NCI-H446 treated with DMSO at 0.1 percent for 48 hours (cell line): ENCODE measurements around the gene AMFR.

Source experiments
- DNase-seq: peaks from one replicate; lab custom pipeline; 2025; lab: John Stamatoyannopoulos, UW

The AMFR gene

DNA sequence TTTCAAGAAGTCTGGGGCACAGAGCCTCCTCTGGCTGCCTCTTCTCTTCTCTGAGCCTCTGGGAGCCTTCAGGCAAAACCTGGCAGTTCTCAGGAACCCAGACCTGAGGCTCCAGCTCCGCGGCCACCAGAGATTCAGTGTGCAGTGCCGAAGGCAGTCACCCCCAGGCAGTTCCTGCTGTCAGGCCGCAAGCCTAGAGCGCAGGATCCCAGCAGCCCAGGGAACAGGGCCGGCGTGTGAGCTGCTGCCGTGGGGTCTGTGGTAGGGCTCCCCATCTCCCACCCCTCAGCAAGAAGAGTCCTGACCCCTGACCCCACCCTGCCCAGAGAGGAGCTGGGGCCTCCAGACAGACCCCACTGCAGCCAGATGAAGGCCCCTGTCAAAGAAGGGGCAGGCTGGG is 78.2 kb downstream of the AMFR start:
- no peak for DNase-seq

DNA sequence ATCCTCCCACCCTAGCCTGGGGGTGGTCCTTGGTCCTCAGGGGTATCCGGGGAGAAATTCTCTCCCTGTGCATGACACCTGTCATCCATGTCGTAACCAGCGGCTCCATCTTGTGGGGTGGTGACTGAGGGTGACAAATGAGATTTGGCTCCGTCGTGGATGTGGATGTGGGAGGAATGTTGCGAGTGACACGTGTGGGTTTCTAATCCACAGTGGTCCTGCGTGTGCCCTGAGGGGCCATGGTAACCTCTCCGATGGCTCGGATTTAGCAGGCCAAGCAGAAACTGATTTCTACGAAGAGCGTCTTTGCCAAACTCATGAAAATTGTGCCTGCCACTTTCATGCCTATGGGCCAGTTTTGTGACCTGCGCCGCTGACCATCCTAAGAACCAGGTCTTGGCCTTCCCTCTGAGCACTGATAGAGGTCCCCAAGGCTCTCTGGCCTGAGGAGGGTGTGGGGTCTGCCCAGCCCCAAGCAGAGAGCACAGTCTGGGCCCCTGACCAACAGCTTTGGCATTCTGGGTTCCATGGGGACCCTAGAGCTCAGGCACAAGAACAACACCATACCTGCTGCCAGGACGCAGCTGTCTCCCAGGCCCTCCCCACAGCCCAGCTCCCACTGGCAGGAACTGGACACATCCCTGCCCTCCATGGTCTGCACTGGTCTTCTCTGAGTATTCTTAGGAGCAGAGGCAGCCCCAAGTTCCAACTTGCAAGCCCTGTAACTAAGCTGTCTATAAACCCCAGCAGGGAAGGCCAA is 79.0 kb downstream of the AMFR start:
- no peak for DNase-seq

DNA sequence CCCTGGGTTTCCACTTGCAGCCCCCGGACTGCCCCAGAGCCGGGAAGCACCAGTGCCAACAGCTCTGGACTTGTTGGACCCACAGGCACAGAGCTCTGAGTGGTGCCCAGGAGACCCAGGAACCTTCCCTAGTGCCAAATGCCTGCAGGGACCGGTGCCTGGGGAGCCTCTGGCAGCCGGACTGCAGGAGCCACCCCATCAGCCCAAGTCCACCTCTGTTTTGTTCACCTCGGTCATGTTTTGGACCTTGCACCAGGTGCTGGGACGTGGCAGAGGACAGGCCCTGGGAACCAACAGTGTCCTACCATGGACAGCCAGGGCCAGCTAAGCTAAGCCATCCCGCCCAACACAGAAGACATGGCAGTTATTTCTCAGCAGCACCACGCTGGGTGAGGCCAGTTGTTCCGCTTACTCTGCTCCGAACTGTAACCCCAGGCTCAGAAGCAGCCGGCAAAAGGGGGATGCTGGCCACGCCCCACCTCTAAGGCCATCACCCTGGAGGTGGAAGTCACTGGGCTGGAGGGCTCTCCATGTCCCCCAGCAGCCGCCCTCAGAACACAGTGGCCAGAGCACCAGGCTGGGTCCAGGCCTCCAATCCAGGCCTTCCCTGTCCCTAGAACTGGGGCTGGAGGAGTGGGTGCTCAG is 79.8 kb downstream of the AMFR start:
- DNase-seq = no peak

DNA sequence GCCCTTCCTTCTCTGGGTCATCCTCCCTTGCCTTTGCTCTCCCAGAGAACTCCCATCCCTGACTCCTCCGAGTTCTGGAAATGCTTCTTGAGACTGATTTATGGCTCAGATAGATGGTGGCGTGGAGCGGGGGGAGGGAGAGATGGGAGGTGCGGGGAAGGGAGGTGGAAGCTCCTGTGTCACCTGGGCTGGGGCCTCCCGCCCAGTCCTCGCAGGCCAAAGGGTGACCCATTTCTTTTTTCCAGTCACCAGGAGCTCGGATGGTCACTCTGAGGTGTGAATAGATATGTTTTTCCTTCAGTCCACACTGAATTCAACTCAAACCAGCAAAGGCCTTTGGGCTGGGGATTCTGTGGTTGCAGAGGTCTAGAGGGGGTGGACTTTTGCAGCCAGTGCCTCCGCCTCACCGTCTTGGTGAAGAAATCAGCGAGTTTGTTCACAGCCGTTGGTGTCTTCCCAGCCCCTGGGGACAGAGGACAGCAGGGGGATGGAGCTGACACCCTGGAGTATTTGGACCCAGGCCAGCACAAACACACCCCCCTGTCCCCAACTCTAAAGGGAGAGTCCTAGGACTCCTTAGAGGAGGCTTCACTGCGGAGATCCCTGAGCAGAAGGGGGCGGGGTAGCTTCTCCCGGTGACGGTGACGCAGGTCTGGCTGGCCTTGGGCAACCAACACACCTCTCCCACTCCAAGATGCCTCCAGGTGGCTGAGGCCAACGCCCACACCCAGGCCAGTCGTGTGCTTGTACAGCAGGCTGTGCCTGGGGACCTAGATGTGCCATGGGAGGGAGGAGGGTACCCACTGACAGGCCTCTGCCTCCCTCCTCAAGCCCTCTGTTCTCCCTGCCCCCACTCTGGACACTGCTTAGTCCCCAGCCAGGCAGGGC is 80.6 kb downstream of the AMFR start:
- DNase-seq = no peak

DNA sequence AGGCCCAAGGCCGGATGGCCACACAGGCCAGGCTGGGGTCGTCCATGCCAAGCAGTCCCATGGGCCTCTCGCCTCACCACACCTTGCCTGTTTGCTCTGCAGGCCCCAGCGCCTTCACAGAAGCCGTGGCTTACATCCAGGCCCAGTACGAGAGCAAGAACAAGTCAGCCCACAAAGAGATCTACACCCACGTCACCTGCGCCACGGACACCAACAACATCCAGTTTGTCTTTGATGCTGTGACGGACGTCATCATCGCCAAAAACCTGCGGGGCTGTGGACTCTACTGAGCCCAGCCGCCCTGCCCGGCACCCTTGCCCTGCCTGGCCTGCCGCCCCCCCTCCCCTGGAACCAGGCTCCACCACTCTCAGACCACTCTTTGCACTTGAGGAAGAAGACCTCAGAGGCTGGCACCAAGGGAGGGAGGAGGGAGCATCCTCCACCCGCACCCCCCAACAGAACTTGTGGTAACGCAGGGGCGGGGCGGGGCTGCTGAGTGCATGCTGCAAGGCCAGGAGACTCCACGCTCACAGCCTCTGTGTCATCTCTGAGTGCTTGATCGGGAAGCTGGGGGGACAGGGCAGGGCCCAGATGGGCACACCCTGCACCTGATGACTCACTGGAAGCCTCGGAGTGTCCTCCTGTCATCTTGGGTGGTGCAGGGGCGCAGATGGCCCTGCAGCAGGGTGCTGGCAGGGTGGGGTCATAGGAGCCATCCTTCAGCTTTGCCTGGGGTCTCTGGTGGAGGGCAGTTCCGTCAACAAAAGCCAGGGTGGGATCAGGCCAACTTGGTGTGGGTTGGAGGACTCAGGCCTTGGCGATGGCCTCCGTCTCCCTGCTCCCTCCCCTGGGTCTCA is 81.5 kb downstream of the AMFR start:
- DNase-seq = no peak

DNA sequence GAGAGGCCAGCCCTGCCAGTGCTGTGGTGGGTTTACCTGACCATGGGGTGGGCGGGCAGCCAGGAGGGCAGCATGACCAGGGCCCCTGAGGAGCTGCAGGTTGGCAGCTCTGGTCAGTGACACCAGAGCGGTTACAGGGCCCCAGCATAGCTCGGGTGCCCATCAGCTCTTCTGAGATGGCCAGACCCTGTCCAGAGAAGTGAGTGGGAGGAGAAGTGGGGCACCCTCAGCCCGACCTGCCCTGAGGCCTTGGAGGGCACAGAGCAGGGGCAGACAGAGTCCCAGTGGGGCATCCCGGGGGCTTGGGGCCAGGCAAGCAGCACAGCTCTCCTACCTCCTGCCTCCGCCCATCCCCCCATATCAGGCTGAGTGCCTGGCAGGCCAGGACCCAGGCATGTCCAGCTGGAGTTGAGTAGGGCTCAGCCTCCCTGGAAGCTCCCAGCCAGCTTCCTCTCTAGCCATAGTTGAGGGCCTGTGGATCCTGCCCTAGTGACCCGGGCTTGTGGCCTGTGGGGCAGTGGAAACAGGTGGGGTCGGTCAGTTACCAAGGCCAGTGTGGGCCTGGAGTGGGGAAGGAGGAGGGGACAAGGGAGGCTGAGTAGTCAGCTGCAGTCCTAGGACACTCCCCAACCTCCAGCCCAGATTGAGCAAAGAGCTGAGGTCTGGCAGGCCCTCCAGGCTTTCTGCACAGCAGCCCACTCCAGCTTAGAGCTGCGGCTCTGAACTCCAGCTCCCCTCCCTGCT is 83.5 kb downstream of the AMFR start:
- no peak for DNase-seq

DNA sequence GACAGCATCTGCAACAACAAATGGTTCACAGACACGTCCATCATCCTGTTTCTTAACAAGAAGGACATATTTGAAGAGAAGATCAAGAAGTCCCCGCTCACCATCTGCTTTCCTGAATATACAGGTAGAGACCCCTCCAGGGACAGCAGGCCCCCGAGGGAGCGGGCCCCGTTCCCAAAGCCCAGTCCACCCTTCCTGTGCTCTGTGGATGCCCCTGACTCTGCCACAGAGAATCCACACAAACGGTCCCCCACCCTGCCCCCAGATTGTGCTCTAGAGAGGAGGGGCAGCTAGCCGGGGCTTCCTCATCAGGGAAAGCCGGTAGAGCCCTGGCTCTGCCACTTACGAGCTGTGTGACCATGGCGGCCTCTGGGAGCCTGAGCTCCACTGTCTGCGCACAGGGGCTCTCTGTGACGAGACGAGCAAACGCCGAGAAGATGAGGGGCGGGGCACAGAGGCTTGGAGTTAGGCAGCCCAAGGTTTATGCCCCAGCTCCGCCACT is 84.4 kb downstream of the AMFR start:
- DNase-seq = no peak

DNA sequence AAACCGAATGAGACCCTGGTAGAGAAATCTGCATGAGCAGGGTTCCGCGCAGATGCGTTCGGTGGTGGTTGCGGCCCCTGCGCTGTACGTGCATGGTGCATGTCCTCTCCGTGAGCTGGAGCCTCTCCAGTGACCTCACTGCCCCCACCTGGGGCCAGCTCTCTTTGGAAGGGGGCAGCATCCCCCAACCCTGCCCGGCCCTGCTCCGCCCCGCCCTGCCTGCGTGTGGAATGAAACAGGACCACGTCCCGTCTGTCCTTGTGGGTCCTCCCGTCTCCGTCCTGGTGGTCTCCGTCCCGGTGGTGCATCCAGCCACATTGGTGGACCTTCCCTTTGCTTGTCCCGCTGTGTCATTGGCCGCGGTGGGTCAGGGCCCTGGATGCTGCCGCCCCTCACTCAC is 84.9 kb downstream of the AMFR start:
- DNase-seq = no peak

DNA sequence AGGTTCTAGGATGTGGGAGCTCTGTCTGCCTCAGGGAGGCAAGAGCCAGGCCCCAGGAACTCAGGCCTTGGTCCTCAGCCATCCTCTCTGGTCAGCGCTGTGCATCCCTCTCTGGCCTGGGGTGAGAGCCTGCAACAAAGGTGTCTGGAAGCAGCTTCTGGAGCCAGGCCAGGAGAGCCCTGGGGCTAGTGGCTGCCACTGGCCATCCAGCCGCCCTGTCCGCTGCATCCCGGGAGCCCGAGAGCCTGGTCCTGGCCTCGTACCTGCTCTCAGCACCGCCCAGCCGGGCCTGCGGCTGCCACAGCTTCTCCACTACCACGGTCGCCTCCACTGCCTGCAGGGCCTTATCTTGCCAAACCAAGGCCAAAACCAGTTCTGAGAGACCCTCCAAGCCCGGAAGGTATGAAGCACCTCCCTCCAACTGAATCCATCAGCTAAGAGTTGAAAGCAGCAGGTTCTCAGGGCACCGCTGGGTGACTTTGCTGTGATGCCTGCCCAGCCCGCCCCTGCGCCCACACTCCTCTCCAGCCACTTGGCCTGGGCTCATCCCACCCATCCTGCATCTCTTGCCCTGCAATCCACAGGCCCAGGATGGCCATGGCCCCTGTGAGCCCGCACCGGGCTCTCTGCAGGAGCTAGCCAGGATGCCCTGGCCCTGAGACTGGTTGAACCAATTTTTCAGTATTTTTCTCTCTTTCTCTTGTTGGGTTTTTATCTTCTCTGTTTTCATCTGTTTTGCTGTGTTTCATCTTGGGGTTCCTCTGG is 85.7 kb downstream of the AMFR start:
- DNase-seq = no peak

DNA sequence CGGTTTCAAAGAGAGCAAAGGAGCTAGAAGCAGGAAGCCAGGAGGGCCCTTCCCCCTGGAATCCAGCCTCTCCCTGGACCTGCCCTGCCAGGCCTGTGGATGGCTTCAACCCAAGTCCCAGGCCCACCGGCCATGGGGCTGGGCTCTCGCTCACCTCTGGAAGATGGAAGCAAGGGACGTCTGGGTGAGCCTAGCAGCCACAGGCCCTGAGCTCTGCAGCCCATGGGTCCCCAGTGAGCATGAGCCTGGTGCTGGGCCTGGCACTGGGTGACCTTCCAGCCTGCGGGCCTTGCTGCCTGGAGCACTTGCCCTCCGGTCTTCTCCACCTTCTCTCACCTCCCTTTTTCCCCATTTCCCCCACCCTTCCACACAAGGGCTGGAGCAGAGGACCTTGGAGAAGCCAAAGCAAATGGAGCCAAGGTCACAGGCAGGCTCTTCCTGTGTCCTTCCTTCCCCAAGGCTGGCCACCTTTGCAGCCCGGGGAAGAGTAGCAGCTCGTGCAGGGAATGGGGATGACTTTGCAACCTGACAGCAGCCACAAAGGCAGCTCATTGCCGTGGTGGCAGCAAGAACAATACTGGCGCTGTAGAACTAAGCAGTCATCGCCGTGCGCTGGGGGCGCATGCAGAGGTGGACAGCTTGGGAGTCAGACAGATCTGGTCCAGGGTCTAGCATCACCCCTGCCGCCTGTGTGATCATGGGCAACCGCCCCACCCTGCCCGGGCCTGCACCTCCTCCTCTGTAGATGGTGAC is 86.6 kb downstream of the AMFR start:
- DNase-seq = no peak

DNA sequence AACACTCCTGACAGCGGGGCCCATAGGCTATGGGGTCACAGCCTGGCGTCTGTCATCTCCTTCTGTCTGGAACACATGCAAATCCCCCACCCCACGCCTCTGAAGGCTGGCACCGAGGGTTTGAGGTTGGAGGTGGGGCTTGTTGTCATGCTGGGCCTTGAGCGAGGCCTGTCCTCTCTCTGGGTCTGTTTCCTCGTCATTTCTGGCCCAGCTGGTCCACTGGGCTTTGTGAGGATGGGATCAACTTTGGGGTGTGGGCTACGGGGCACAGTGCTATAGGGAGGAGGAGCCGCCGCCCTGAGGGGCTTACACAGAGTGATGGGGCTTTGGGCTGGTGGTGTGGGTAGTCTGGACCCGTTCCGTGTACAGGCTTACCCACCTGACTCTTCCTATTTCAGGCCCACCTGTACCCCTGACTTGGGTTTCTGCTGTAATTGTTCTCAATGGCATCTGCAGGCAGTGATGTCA is 87.5 kb downstream of the AMFR start:
- DNase-seq = no peak

DNA sequence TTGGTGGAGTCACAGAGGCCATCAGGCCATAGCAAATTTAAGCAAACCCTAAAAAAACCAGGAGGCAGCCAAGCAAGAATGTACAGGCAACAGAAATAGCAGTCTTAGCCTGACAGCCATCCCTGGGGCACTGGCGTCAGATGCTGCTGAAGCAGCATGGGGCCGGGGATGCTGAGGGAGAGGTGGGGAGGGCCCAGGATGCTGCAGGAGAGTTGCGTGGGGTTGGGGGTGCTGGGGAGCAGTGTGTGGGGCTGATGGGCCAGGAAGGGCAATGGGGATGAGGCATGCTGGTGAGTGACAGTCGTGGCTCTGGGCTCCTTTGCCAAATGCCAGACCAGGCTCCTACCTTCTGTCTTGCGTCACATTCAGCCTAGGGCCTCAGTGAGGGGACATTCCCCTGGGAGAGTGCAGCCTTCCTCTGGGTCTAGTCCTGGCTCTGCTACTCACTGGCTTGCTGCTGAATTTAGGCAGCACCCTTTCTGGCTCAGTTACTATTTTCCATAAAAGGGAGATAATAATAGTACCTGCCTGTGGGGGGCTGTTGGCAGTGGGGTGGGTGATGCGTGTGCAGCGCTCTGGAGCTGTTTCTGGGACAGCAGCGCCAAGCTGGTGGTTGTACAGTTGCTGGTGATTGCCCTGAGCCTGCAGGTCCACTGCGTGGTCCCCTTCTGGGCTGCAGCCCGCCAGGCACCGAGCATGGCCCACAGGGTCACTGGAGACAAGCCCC is 88.1 kb downstream of the AMFR start:
- DNase-seq = no peak

DNA sequence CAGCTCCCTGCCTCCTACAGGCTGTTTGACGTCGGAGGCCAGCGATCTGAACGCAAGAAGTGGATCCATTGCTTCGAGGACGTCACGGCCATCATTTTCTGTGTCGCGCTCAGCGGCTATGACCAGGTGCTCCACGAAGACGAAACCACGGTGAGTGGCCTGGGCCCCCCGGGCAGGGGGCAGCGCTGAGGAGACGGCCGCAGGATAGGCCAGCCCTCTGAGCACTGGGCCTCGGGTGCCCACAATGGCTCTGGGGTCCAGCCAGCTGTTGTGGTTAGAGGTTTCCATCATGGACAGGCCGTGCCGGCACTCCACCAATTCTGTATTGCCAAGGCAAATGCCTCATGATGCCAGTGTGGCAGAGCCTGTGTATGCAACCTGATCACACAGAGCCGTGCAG is 88.6 kb downstream of the AMFR start:
- no peak for DNase-seq

DNA sequence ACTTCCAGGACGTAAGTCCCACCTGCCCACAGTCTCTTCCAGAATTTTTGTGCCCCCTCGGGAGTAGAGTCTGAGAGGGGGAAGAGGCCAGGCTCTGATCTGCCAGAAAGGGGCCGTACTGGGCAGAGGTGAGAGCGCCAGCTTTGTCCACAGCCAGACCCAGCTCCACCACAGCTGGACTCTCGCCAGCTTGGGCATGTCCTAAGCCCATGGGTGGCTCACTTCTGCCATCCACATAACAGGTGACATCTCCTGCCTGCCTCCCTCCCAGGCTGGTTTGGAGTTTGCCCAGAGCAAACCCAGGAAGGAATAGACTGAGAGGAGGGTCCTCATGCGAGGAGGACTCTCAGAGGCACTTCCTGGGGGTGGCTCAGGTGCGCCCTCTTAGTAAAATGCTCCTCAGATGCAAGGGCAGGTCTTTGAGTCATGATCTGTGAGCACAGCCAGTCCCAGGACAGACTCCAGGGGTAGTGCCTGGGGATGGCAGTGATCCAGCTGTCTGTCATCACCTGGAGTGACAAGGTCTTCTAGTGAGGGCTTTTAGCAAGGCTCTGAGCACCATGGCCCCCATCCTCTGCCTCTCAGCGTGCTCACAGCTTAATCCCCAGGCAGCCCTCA is 89.2 kb downstream of the AMFR start:
- DNase-seq = no peak

DNA sequence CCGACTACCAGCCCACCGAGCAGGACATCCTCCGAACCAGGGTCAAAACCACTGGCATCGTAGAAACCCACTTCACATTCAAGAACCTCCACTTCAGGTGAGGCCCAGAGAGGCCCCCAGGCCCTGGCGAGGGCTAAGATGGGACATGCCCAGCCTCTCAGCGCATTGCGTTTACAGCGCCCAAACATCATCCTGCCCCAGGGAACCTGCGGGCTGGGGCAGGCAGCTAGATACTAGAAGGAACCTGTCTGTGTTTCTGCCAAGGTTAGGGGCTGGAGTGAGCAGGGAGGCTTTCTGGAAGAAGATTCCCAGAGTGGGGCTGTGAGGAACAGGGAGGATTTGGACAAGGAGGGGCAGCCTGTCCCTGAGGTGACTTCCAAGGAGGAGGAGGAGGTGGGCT is 90.6 kb downstream of the AMFR start:
- no peak for DNase-seq

DNA sequence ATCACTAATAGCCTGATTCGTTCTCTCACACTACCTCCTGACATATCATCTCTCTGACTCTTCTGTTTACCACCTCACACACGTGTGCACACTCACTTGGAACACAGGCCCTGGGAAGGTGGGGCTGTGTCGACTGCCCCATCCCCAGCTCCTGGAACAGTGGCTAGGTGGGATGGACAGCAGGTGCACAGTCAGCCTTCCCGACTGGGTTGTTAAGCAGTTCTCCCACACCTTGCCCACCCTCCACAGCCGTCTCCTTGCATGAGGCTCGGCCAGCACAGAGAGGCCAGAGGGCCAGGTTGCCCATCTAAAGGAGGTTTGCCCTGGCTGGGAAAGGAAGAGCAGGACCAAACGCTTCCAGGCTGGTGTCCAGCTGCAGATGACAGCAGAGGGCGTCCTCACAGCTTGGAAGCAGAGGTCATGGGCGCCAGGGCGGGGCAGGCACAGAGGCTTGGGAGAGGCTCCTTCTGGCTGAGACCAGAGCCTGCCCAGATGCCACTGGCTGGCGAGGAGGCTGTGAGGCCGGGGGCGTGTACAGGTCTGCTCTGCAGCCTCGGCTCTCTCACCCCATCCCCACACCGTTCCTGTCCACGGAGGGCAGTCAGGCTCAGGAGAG is 92.8 kb downstream of the AMFR start:
- DNase-seq = no peak

DNA sequence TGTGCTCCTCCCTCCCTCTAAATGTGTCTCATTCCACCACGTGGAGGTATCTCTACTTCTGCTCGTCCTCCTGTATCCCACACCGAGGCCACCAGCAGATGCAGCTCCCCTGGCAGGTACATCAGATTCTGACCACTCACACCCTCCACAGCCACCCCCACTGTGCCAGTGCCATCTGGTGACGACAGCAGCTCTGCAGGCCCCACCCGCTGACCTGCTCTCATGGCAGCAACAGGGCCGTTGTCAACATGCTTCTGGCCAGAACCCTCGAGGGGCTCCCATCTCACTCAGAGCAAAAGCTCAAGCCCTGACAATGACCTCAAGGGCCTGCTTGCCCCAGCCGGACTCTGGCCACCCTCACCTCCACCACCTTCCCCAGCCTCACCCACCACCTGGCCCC is 93.4 kb downstream of the AMFR start:
- no peak for DNase-seq

DNA sequence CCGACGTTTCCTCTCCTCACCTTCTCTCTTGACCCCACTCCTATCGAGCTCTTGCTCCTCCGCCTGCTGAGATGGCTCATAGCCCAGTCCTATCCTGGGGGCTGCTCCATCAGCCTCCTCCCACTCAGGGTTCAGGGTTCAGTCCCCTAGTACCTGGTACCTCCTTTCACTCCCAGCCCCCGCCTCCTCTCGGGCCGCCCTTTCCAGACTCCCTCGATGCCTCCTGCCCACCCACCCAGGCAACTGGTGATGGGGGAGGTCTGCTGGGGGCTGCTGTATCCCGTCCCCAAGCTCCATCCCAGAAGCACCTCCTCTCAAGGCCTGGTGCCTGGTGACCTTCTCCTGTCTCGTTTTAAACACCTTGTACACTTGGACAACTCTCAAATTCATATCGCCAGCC is 93.9 kb downstream of the AMFR start:
- DNase-seq = no peak
